AG04450 (cell line): ENCODE results near the gene MMAB. TPM values are rescaled to one million over a fixed set of nuclear protein-coding genes. Genes with fewer than 3 reads are reported as not detected.

Experiments used
- CTCF ChIA-PET: fragments of 300-600, 350-600 bp; formaldehyde crosslinking; extraction: SDS; loops from one replicate; lab custom pipeline; 2022; ENCODE audit warnings: antibody characterized with exemption, inconsistent platforms; lab: Charles Lee
- POLR2A ChIA-PET: fragments of 350-600 bp; formaldehyde crosslinking; extraction: SDS; loops from one replicate; lab custom pipeline; 2021; ENCODE audit warnings: antibody characterized with exemption, inconsistent platforms; lab: Yijun Ruan, JAX
- DNase-seq: peaks from one replicate; pipeline ENCODE4 v3.0.0-alpha.2; 2011; ENCODE audit warnings: low read depth, low spot score
- H3K27ac ChIP-seq: one replicate; pipeline ENCODE4 v1.5.1; 2012; ENCODE audit warnings: low read depth, low read length, control low read depth
- H3K27me3 ChIP-seq: one replicate; pipeline ENCODE4 v1.6.0; 2012; ENCODE audit warnings: low read length; ENCODE audit not compliant: control insufficient read depth, insufficient read depth
- H3K4me3 ChIP-seq: 2 replicates; pipeline ENCODE4 v1.5.1; 2011; ENCODE audit warnings: mild to moderate bottlenecking, low read depth, low read length, control low read depth
- H3K9me3 ChIP-seq: 2 replicates; pipeline ENCODE4 v1.5.1; 2012; ENCODE audit warnings: low read length; ENCODE audit not compliant: control insufficient read depth, insufficient read depth
- polyA plus RNA-seq: library from polyadenylated mRNA; depleted of rRNA; stranded (reverse); fragments of >200 nt; gene quantifications from 2 replicates; pipeline ENCODE4 v1.2.3, GENCODE V29; 2011
- TF ChIP-seq, protein P1 (sequence below): IDR thresholded peaks from 2 replicates; pipeline ENCODE4 v1.5.1; 2011; ENCODE audit warnings: low read depth, low read length, control low read depth, inconsistent platforms

Gene MMAB
- polyA plus RNA-seq, 1 experiment: 13.0 TPM

GRCh38 chr12:109612975-109613502 is 39.7 kb upstream of the MMAB start:
- Histone ChIP-seq H3K27ac (no peak overlapping the region), H3K9me3 (no peaks in the 10 kb centered on the region), H3K27me3 (peaks cover 63% of the 10 kb centered on the region), H3K4me3 (no peak overlapping the region)
- no peak for DNase-seq
- ChIA-PET CTCF (interaction anchor here (1.2 to 1.4 kb wide), 2 partner anchors 16 to 179 kb away, joined by 3 to 8 read pairs; no protein-coding TSS in a partner anchor), POLR2A (no interaction called here)
- TF ChIP-seq, protein P1, sequence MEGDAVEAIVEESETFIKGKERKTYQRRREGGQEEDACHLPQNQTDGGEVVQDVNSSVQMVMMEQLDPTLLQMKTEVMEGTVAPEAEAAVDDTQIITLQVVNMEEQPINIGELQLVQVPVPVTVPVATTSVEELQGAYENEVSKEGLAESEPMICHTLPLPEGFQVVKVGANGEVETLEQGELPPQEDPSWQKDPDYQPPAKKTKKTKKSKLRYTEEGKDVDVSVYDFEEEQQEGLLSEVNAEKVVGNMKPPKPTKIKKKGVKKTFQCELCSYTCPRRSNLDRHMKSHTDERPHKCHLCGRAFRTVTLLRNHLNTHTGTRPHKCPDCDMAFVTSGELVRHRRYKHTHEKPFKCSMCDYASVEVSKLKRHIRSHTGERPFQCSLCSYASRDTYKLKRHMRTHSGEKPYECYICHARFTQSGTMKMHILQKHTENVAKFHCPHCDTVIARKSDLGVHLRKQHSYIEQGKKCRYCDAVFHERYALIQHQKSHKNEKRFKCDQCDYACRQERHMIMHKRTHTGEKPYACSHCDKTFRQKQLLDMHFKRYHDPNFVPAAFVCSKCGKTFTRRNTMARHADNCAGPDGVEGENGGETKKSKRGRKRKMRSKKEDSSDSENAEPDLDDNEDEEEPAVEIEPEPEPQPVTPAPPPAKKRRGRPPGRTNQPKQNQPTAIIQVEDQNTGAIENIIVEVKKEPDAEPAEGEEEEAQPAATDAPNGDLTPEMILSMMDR: peak; percentile 42

GRCh38 chr12:109612003-109612402 is 38.7 kb upstream of the MMAB start:
- Histone ChIP-seq H3K27me3 (peaks cover 61% of the 10 kb centered on the region), H3K4me3 (no peak overlapping the region), H3K9me3 (no peaks in the 10 kb centered on the region), H3K27ac (no peak overlapping the region)
- TF ChIP-seq, protein P1: no peak
- ChIA-PET CTCF (interaction anchor here (1.2 kb wide), 1 partner anchor 178 kb away, joined by 3 read pairs; no protein-coding TSS in a partner anchor), POLR2A (interaction anchor here (0.7 kb wide), 1 partner anchor 24 kb away, joined by 3 read pairs; no protein-coding TSS in a partner anchor)
- DNase-seq: no peak

DNA sequence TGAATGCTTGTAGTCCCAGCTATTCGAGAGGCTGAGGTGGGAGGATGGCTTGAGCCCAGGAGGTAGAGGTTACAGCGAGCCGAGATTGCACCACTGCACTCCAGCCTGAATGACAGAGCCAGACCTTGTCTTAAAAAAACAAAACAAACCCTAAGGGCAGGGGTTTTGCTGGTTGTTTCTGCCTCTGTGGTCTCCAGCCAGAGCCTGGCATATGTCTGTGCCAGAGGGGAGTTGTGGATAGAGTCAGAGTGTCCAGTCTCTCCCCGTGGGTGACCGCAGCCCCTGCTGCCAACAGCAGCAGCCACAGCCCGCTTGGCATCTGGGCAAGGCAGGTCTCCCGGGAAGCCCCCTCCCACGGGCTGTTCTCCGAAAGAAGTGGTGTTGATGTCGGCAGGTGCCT is 37.9 kb upstream of the MMAB start:
- CTCF ChIA-PET: interaction anchor here (2.3 kb wide), 1 partner anchor 14 kb away, joined by 5 read pairs; no protein-coding TSS in a partner anchor
- Histone ChIP-seq H3K4me3 (no peak overlapping the region), H3K27ac (no peak overlapping the region), H3K27me3 (peaks cover 60% of the 10 kb centered on the region), H3K9me3 (no peaks in the 10 kb centered on the region; the same call in 1 of the 2 replicates)
- TF ChIP-seq, protein P1: no peak
- POLR2A ChIA-PET: no interaction called here
- DNase-seq: no peak

DNA sequence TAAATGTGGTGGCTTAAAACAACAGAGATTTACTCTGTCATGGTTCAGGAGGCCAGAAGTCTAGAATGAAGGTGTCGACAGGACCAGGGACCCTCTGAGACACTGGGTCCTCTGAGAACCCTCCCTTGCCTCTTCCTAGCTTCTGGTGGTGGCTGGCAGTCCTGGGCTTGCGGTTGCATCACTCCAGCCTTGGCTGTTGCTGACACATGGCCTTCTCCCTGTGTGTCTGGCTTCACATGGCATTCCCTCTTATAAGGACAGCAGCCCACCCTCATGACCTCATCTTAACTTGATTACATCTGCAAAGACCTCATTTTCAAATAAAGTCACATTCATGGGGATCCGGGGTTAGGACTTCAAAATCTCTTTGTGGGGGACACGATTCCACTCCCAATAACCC is 37.2 kb upstream of the MMAB start:
- DNase-seq: no peak
- no peak overlapping the region for H3K27ac ChIP-seq
- POLR2A ChIA-PET: no interaction called here
- H3K27me3 ChIP-seq: peaks cover 53% of the 10 kb centered on the region
- no peaks in the 10 kb centered on the region; the same call in 1 of the 2 replicates for H3K9me3 ChIP-seq
- H3K4me3 ChIP-seq: no peak overlapping the region
- CTCF ChIA-PET: interaction anchor here (2.3 kb wide), 1 partner anchor 13 kb away, joined by 5 read pairs; no protein-coding TSS in a partner anchor
- TF ChIP-seq, protein P1: no peak

DNA sequence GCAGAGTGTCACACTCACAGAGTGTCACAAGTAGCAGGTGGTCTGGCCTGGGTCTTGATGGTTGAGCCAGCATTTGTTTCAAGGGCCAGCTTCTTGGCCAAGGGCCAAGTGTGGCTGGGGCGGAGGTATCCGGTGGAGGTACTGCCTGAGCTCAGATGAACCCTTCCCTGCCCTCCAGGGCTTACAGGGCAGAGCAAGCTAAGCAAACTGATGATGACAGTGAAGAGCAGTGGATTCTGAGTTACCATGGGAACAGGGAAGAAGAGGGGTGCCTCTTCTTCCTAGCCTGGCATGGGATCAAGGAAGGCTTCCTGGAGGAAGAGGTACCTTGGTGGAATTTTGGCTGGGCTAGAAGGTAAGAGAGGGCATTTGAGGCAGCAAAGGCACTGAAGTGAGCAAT is 36.0 kb upstream of the MMAB start:
- no peaks in the 10 kb centered on the region; the same call in 1 of the 2 replicates for H3K9me3 ChIP-seq
- TF ChIP-seq, protein P1: no peak
- CTCF ChIA-PET: interaction anchor here (2.3 kb wide), 1 partner anchor 12 kb away, joined by 5 read pairs; no protein-coding TSS in a partner anchor
- H3K27ac ChIP-seq: no peak overlapping the region
- no peak overlapping the region for H3K4me3 ChIP-seq
- peaks cover 50% of the 10 kb centered on the region for H3K27me3 ChIP-seq
- POLR2A ChIA-PET: no interaction called here
- no peak for DNase-seq
